ENCODE measurements around the gene NEK11.

Gene NEK11

GRCh38 chr3:131223373-131224289 lies 197.0 kb downstream of the NEK11 start:
- no peak for DNase-seq

- DNase-seq: no peak
These were observed 198.3 kb downstream of the NEK11 start for GRCh38 chr3:131224886-131225550.

GRCh38 chr3:131228522-131228921 lies 201.8 kb downstream of the NEK11 start:
- no peak for DNase-seq

- no peak for DNase-seq
These were observed 205.2 kb downstream of the NEK11 start for GRCh38 chr3:131231710-131232389.

- DNase-seq: no peak
These were observed 206.1 kb downstream of the NEK11 start for GRCh38 chr3:131232711-131233267.

- no peak for DNase-seq
These were observed 207.4 kb downstream of the NEK11 start for GRCh38 chr3:131233900-131234668.

- DNase-seq: no peak
These were observed 209.7 kb downstream of the NEK11 start for GRCh38 chr3:131236421-131236820.

GRCh38 chr3:131238496-131238895 lies 211.8 kb downstream of the NEK11 start:
- no peak for DNase-seq

- DNase-seq: no peak
These were observed 212.6 kb downstream of the NEK11 start for GRCh38 chr3:131239267-131239666.

- DNase-seq: no peak
These were observed 215.5 kb downstream of the NEK11 start for GRCh38 chr3:131242201-131242600.

GRCh38 chr3:131250466-131250865 lies 223.8 kb downstream of the NEK11 start:
- DNase-seq: no peak

GRCh38 chr3:131260525-131260924 lies 233.8 kb downstream of the NEK11 start:
- no peak for DNase-seq

GRCh38 chr3:131261104-131261503 lies 234.4 kb downstream of the NEK11 start:
- no peak for DNase-seq

- DNase-seq: no peak
These were observed 248.9 kb downstream of the NEK11 start for GRCh38 chr3:131275556-131275955.

- no peak for DNase-seq
These were observed 251.3 kb downstream of the NEK11 start for GRCh38 chr3:131277836-131278497.

- no peak for DNase-seq
These were observed 252.9 kb downstream of the NEK11 start for GRCh38 chr3:131279577-131279976.

- DNase-seq: no peak
These were observed 255.7 kb downstream of the NEK11 start for GRCh38 chr3:131282379-131282778.

GRCh38 chr3:131282967-131283366 lies 256.3 kb downstream of the NEK11 start:
- no peak for DNase-seq

GRCh38 chr3:131283862-131284261 lies 257.2 kb downstream of the NEK11 start:
- peak; percentile 37 for DNase-seq

- no peak for DNase-seq
These were observed 257.6 kb downstream of the NEK11 start for GRCh38 chr3:131284302-131284701.

- no peak for DNase-seq
These were observed 258.8 kb downstream of the NEK11 start for GRCh38 chr3:131285456-131285855.
